HepG2 (cell line): ENCODE results near the gene CLBA1.

ENCODE experiments used
- CEBPB ChIP-seq: IDR thresholded peaks from 2 replicates; pipeline ENCODE4 v1.6.1; 2011; ENCODE audit warnings: low read depth, low read length, improper control_type of control experiment, borderline replicate concordance
- CEBPZ ChIP-seq: IDR thresholded peaks from 2 replicates; pipeline ENCODE4 v1.6.1; 2012; ENCODE audit warnings: low read length, improper control_type of control experiment
- CTCF ChIP-seq: sonication (generic); formaldehyde crosslinking; IDR thresholded peaks from 2 replicates; pipeline ENCODE4 v1.5.0; 2020; ENCODE audit warnings: mild to moderate bottlenecking, missing genetic modification reagents, moderate library complexity
- EHMT2 ChIP-seq: fragments of 200-600 bp; sonication (generic); IDR thresholded peaks from 2 replicates; pipeline ENCODE4 v1.7.0; 2017; ENCODE audit warnings: antibody characterized with exemption, low read depth, low read length, borderline replicate concordance
- FOXP4 ChIP-seq: sonication (generic); formaldehyde crosslinking; IDR thresholded peaks from 2 replicates; pipeline ENCODE4 v1.4.0; 2020; ENCODE audit warnings: missing genetic modification reagents
- IRX3 ChIP-seq: sonication (generic); formaldehyde crosslinking; IDR thresholded peaks from 2 replicates; pipeline ENCODE4 v1.8.1; 2023; ENCODE audit warnings: mild to moderate bottlenecking, low read depth, missing genetic modification reagents, borderline replicate concordance
- KDM5A ChIP-seq: fragments of 200-600 bp; sonication (generic); IDR thresholded peaks from 2 replicates; pipeline ENCODE4 v1.7.0; 2018; ENCODE audit warnings: antibody characterized with exemption, mild to moderate bottlenecking, low read length, borderline replicate concordance
- MAX ChIP-seq: IDR thresholded peaks from 2 replicates; pipeline ENCODE4 v1.6.1; 2012; ENCODE audit warnings: inconsistent platforms
- MEIS1 ChIP-seq: sonication (generic); formaldehyde crosslinking; IDR thresholded peaks from 2 replicates; pipeline ENCODE4 v1.9.0; 2021; ENCODE audit warnings: mild to moderate bottlenecking, missing genetic modification reagents, moderate library complexity, borderline replicate concordance
- MEIS2 ChIP-seq: sonication (generic); formaldehyde crosslinking; IDR thresholded peaks from 2 replicates; pipeline ENCODE4 v1.9.0; 2021; ENCODE audit warnings: mild to moderate bottlenecking, missing genetic modification reagents
- RAD51 ChIP-seq: fragments of 450-650 bp; IDR thresholded peaks from 2 replicates; pipeline ENCODE4 v1.6.1; 2016; ENCODE audit warnings: borderline replicate concordance
- RBM22 ChIP-seq: fragments of 200-400 bp; formaldehyde crosslinking; optimal IDR thresholded peaks from 2 replicates; pipeline ENCODE3; 2017; ENCODE audit warnings: mild to moderate bottlenecking, low read length, moderate library complexity
- SNAPC2 ChIP-seq: sonication (generic); formaldehyde crosslinking; IDR thresholded peaks from 2 replicates; pipeline ENCODE4 v1.8.1; 2022; ENCODE audit warnings: mild to moderate bottlenecking, missing genetic modification reagents
- YEATS2 ChIP-seq: sonication (generic); formaldehyde crosslinking; IDR thresholded peaks from 2 replicates; pipeline ENCODE4 v1.4.0; 2020; ENCODE audit warnings: missing genetic modification reagents, borderline replicate concordance

GRCh38 chr14:105010891-105011291 is 25.3 kb downstream of the CLBA1 start:
- no peak for TF ChIP-seq FOXP4 (CRISPR knock-in tag)
- no peak for TF ChIP-seq IRX3 (CRISPR knock-in tag)
- no peak for TF ChIP-seq KDM5A
- no peak for TF ChIP-seq YEATS2 (CRISPR knock-in tag)
- TF ChIP-seq SNAPC2 (CRISPR knock-in tag), result no peak
- no peak for TF ChIP-seq RAD51
- TF ChIP-seq MAX, result no peak
- TF ChIP-seq MEIS1 (CRISPR knock-in tag), result no peak
- TF ChIP-seq CEBPZ, result no peak
- TF ChIP-seq CEBPB, result no peak
- no peak for TF ChIP-seq EHMT2
- TF ChIP-seq CTCF, result no peak
- TF ChIP-seq MEIS2 (CRISPR knock-in tag), result no peak
- TF ChIP-seq RBM22, result no peak
